ENCODE measurements around the gene JPH3.

GRCh38 chr16:87652799-87653198 lies 50.5 kb downstream of the JPH3 start:
- TF ChIP-seq POLR2A (IDR thresholded peaks at IDR 0.05), result no peak
- TF ChIP-seq CTCF (IDR thresholded peaks at IDR 0.05), result no peak
- TF ChIP-seq EP300 (IDR thresholded peaks at IDR 0.05), result no peak
- no peak for TF ChIP-seq POLR2AphosphoS5 (IDR thresholded peaks at IDR 0.05)

Measured in sigmoid colon (tissue), 4 donors.